Gastrocnemius medialis (tissue), 4 donors: ENCODE results near the gene RBM47. TPM values are rescaled to one million over a fixed set of nuclear protein-coding genes. Genes with fewer than 3 reads are reported as not detected.

ENCODE experiments used
- ATAC-seq, 2 donors: fragments of 150-250 bp; one replicate each; pipeline ENCODE4 v1.9.1; 2016
- DNase-seq, 2 donors: peaks; one replicate each; pipeline ENCODE4 v3.0.0-alpha.2; 2019
- H3K27ac ChIP-seq, 4 donors: fragments of 200-600 bp; sonication (generic); 1 replicate in 1 of 4; 2 replicates in 3 of 4; pipeline ENCODE4 v1.5.1; 2016 to 2018; ENCODE audit warnings: mild to moderate bottlenecking in 2 of 4, moderate library complexity in 1 of 4
- H3K27me3 ChIP-seq, 3 donors: fragments of 200-600 bp; sonication (generic) in 2 of 3; 1 replicate in 1 of 3; 2 replicates in 2 of 3; pipeline versions ENCODE4 v1.5.1 to v1.6.0; 2016 to 2019; ENCODE audit warnings: mild to moderate bottlenecking in 1 of 3, moderate library complexity in 1 of 3
- H3K36me3 ChIP-seq, 2 donors: fragments of 200-600 bp; sonication (generic) in 1 of 2; one replicate each; pipeline ENCODE4 v1.5.1; 2017 to 2018
- H3K4me1 ChIP-seq, 2 donors: fragments of 200-600 bp; sonication (generic) in 1 of 2; one replicate each; pipeline ENCODE4 v1.5.1; 2016 to 2017; ENCODE audit warnings: mild to moderate bottlenecking in 2 of 2
- H3K4me3 ChIP-seq, 4 donors: fragments of 200-600 bp; sonication (generic) in 3 of 4; 1 replicate in 1 of 4; 2 replicates in 3 of 4; pipeline ENCODE4 v1.5.1; 2016 to 2019; ENCODE audit warnings: mild to moderate bottlenecking in 2 of 4
- H3K9me3 ChIP-seq, 3 donors: fragments of 200-600 bp; sonication (generic) in 2 of 3; 1 replicate in 1 of 3; 2 replicates in 2 of 3; pipeline ENCODE4 v1.5.1; 2016 to 2019
- POLR2A ChIP-seq, 2 donors: fragments of 450-650 bp; IDR thresholded peaks; one replicate each; pipeline ENCODE4 v1.6.1; 2017; ENCODE audit warnings: antibody characterized with exemption in 2 of 2, mild to moderate bottlenecking in 2 of 2, moderate library complexity in 2 of 2
- in situ Hi-C, 4 donors: fragments of 200-750 bp; cut with MboI; loops; one replicate each; pipeline versions ENCODE4 v1.15.0 to v1.8.0; 2017; ENCODE audit warnings: low sequenced_read_pairs in 4 of 4
- intact Hi-C: fragments of 100-400 bp; cut with DNase I; formaldehyde crosslinking; loops from one replicate; pipeline ENCODE4 v1.15.1; 2023; ENCODE audit warnings: low total_unique reads
- total RNA-seq, 4 donors: library from RNA; depleted of rRNA; stranded (reverse); fragments of >200 nt; gene quantifications; one replicate each; pipeline versions ENCODE4 v1.1.0 to v1.2.3, GENCODE V29; 2016
- TF ChIP-seq, protein P1 (sequence below), 5 experiments: fragments of 450-650 bp in 3 of 5; fragments of 200-600 bp in 2 of 5; sonication (generic) in 2 of 5; IDR thresholded peaks in 4 of 5; conservative IDR thresholded peaks in 1 of 5; 1 replicate in 4 of 5; 2 replicates in 1 of 5; pipeline ENCODE4 v1.5.1; 2016 to 2019; ENCODE audit warnings: antibody characterized with exemption in 5 of 5, mild to moderate bottlenecking in 3 of 5, moderate library complexity in 3 of 5

The RBM47 gene
- total RNA-seq, 4 donors from 2014 or later, result 1.5 to 8.7 (median 4.3) TPM

DNA sequence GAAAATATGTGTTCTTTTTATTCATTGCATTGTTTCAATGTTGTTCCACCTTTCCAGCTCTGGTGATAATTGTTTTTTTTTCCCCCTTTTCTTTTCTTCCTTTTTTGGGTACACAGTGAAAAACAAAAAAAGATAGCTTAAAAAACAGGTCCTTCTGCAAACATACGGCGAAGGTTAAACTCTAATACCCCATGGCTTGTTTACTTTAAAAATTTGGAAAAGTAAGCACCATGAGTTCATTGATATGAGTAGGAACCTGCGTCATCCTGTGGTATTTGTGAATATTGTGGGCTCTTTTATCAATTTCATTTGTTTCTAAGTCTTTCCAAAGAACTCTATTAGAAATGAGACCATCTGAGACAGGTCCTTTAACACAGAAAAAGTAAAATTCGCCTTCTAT, 171.0 kb downstream of the RBM47 start:
- Histone ChIP-seq H3K4me3 (no peak overlapping the region), H3K36me3 (no peaks in the 10 kb centered on the region), H3K27me3 (no peaks in the 10 kb centered on the region), H3K9me3 (no peaks in the 10 kb centered on the region), H3K4me1 (no peaks in the 10 kb centered on the region), H3K27ac (no peak overlapping the region)
- TF ChIP-seq POLR2A (IDR thresholded peaks at IDR 0.05), result no peak
- TF ChIP-seq, protein P1, sequence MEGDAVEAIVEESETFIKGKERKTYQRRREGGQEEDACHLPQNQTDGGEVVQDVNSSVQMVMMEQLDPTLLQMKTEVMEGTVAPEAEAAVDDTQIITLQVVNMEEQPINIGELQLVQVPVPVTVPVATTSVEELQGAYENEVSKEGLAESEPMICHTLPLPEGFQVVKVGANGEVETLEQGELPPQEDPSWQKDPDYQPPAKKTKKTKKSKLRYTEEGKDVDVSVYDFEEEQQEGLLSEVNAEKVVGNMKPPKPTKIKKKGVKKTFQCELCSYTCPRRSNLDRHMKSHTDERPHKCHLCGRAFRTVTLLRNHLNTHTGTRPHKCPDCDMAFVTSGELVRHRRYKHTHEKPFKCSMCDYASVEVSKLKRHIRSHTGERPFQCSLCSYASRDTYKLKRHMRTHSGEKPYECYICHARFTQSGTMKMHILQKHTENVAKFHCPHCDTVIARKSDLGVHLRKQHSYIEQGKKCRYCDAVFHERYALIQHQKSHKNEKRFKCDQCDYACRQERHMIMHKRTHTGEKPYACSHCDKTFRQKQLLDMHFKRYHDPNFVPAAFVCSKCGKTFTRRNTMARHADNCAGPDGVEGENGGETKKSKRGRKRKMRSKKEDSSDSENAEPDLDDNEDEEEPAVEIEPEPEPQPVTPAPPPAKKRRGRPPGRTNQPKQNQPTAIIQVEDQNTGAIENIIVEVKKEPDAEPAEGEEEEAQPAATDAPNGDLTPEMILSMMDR (IDR thresholded peaks at IDR 0.05 in 4 of 5, conservative IDR thresholded peaks at IDR 0.05 in 1 of 5), result no peak
- intact Hi-C loops, result no loop called here
- DNase-seq (no peak), ATAC-seq (no peak)
- in situ Hi-C loops, result no loop called here

DNA sequence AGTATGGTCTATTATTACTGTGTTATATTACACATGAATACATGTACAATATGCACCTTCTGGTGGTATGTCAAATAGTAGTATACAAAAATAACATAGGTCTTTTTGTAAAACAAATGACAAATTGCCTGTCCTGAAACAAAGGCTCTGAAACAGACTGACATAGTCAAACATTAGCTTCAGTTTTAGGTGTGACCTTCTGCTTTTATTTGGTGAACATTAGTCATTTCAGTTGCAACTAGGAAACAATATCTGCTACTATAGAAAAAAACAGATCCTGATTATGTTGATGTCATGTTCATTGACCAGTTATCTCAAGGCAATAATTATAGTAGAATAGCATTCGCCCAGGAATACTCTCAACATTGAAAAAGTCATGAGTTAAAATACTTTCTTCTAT, 171.6 kb downstream of the RBM47 start:
- intact Hi-C loops, result no loop called here
- H3K4me1 ChIP-seq, result no peaks in the 10 kb centered on the region
- H3K4me3 ChIP-seq, result no peak overlapping the region
- in situ Hi-C loops, result no loop called here
- DNase-seq (no peak), ATAC-seq (no peak)
- no peaks in the 10 kb centered on the region for H3K27me3 ChIP-seq
- H3K9me3 ChIP-seq, result no peaks in the 10 kb centered on the region
- H3K27ac ChIP-seq, result no peak overlapping the region
- H3K36me3 ChIP-seq, result no peaks in the 10 kb centered on the region
- TF ChIP-seq POLR2A (IDR thresholded peaks at IDR 0.05), result no peak
- TF ChIP-seq, protein P1 (IDR thresholded peaks at IDR 0.05 in 4 of 5, conservative IDR thresholded peaks at IDR 0.05 in 1 of 5), result no peak

DNA sequence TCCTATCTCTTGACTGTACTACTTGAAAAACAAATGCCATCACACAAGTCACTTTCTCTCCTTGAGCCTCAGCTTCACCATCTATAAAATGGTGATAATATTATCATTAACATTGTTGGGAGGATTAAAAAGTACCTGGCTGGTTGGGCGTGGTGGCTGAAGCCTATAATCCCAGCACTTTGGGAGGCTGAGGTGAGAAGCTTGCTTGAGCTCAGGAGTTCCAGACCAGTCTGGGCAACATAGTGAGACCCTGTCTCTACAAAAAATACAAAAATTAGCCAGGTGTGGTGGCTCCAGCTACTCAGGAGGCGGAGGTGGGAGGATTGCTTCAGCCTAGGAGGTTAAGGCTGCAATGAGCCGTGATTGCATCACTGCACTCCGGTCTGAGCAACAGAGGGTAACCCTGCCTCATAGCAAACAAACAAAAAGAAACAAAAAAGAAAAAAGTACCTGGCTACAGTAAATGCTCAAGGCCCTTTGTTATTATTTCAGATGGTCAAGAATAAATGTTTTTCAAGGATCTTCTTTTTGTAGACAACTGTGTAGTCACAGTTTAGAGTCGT, 174.2 kb downstream of the RBM47 start:
- Histone ChIP-seq H3K27me3 (no peaks in the 10 kb centered on the region), H3K27ac (no peak overlapping the region), H3K36me3 (no peaks in the 10 kb centered on the region), H3K4me1 (no peaks in the 10 kb centered on the region), H3K4me3 (no peak overlapping the region), H3K9me3 (no peaks in the 10 kb centered on the region)
- ATAC-seq, result no peak
- TF ChIP-seq, protein P1 (IDR thresholded peaks at IDR 0.05 in 4 of 5, conservative IDR thresholded peaks at IDR 0.05 in 1 of 5), result no peak
- intact Hi-C loops (no loop called here), in situ Hi-C loops (no loop called here)
- DNase-seq, result no peak

DNA sequence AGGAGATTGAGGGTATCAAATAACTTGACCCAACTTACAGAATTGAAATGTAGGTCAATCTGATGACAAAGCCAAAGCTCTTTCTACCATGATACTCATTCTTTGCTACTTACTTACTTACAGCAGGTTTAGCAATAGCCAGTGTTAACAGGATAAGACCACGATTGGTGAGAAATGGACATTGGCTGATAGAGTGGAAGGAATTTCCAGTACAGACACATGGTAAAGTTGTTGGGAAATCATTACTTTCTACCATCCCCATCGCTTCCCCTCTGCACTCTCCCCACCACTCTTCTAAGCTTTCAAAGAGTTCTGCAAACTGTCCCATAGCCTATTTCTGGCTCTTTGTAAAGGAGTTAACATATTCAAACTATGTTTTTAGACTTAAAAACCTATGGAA, 174.8 kb downstream of the RBM47 start:
- no peaks in the 10 kb centered on the region for H3K27me3 ChIP-seq
- H3K4me1 ChIP-seq, result no peaks in the 10 kb centered on the region
- DNase-seq, result no peak
- intact Hi-C loops (no loop called here), in situ Hi-C loops (no loop called here)
- H3K36me3 ChIP-seq, result no peaks in the 10 kb centered on the region
- no peak for ATAC-seq
- no peak overlapping the region for H3K27ac ChIP-seq
- H3K4me3 ChIP-seq, result no peak overlapping the region
- H3K9me3 ChIP-seq, result no peaks in the 10 kb centered on the region
- TF ChIP-seq, protein P1 (IDR thresholded peaks at IDR 0.05 in 4 of 5, conservative IDR thresholded peaks at IDR 0.05 in 1 of 5), result no peak
- TF ChIP-seq POLR2A (IDR thresholded peaks at IDR 0.05), result no peak

DNA sequence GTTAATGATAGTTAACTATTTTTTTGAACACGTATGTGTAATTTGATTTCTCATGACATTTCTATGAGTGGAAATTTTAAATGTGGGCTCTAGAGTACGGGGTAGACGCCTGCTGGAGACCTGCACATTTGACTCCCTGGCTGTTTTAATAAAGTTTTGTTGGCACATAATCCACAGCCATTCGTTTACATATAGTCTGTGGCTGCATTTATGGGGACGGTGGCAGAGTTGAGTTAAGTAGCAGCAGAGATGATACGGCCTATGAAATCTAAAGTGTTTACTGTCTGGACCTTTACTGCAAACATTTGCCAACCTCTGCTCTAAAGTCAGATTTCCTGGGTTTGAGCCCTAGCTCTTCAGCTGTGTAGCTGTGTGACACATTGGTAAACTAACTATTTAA, 175.8 kb downstream of the RBM47 start:
- TF ChIP-seq, protein P1 (IDR thresholded peaks at IDR 0.05 in 4 of 5, conservative IDR thresholded peaks at IDR 0.05 in 1 of 5), result no peak
- TF ChIP-seq POLR2A (IDR thresholded peaks at IDR 0.05), result no peak
- ATAC-seq, result no peak
- no peaks in the 10 kb centered on the region for H3K9me3 ChIP-seq
- no peak overlapping the region for H3K4me3 ChIP-seq
- no peak overlapping the region for H3K27ac ChIP-seq
- in situ Hi-C loops, result no loop called here
- intact Hi-C loops, result no loop called here
- H3K36me3 ChIP-seq, result no peaks in the 10 kb centered on the region
- H3K27me3 ChIP-seq, result no peaks in the 10 kb centered on the region
- no peak for DNase-seq
- H3K4me1 ChIP-seq, result no peaks in the 10 kb centered on the region
